Nephron (organoid): ENCODE results near the gene UBQLN4.

Source experiments
- H3K27ac Mint-ChIP-seq, 3 experiments: 2 replicates each; pipeline ENCODE4 v1.8.0; 2020; ENCODE audit warnings: mixed read lengths in 3 of 3, mild to moderate bottlenecking in 2 of 3, moderate library complexity in 1 of 3
- H3K27me3 Mint-ChIP-seq: 2 replicates; pipeline ENCODE4 v1.8.0; 2021; ENCODE audit warnings: low read depth, mild to moderate bottlenecking, moderate library complexity, mixed read lengths
- H3K36me3 Mint-ChIP-seq: 2 replicates; pipeline ENCODE4 v1.8.0; 2020; ENCODE audit warnings: low read depth, mixed read lengths
- H3K4me1 Mint-ChIP-seq: 2 replicates; pipeline ENCODE4 v1.8.0; 2020; ENCODE audit warnings: mixed read lengths
- H3K4me3 Mint-ChIP-seq, 3 experiments: 2 replicates each; pipeline ENCODE4 v1.8.0; 2020; ENCODE audit warnings: mild to moderate bottlenecking in 3 of 3, mixed read lengths in 3 of 3, moderate library complexity in 2 of 3
- H3K9me3 Mint-ChIP-seq: 2 replicates; pipeline ENCODE4 v1.8.0; 2020; ENCODE audit warnings: mixed read lengths
- CTCF ChIP-seq, 3 experiments: fragments of 200-600 bp; sonication (generic); IDR thresholded peaks; one replicate each; pipeline ENCODE4 v1.5.0; 2021; ENCODE audit warnings: antibody characterized with exemption in 3 of 3; ENCODE audit not compliant: unreplicated experiment in 3 of 3

Gene UBQLN4

GRCh38 chr1:156052862-156053767 is 483 bp downstream of the UBQLN4 start:
- H3K27me3 Mint-ChIP-seq, result no peaks in the 10 kb centered on the region
- peaks cover 28% of the 10 kb centered on the region for H3K4me1 Mint-ChIP-seq
- H3K36me3 Mint-ChIP-seq, result peaks cover 37% of the 10 kb centered on the region
- no peaks in the 10 kb centered on the region for H3K9me3 Mint-ChIP-seq
- H3K27ac Mint-ChIP-seq, result peak overlapping the region; percentile 91 to 98 (median 96)
- peak; percentile 16 to 23 (median 20) for TF ChIP-seq CTCF (IDR thresholded peaks at IDR 0.05; ENCODE audit: unreplicated experiment in 3 of 3)
- peak overlapping the region; percentile 97 to 98 (median 98) for H3K4me3 Mint-ChIP-seq

GRCh38 chr1:156051011-156051725 is 2.4 kb downstream of the UBQLN4 start:
- Mint-ChIP-seq H3K27me3 (no peaks in the 10 kb centered on the region), H3K36me3 (peaks cover 31% of the 10 kb centered on the region), H3K27ac (peak overlapping the region; percentile 7 to 53 (median 30)), H3K4me1 (peaks cover 24% of the 10 kb centered on the region), H3K9me3 (no peaks in the 10 kb centered on the region), H3K4me3 (peak overlapping the region; percentile 50 to 73 (median 59))
- no peak for TF ChIP-seq CTCF (IDR thresholded peaks at IDR 0.05; ENCODE audit: unreplicated experiment in 3 of 3)

GRCh38 chr1:156050376-156050775 is 3.2 kb downstream of the UBQLN4 start:
- Mint-ChIP-seq H3K27ac (no peak overlapping the region), H3K4me1 (peaks cover 19% of the 10 kb centered on the region), H3K27me3 (no peaks in the 10 kb centered on the region), H3K4me3 (peak overlapping the region in 2 of 3 experiments; percentile 59 to 62), H3K36me3 (peaks cover 30% of the 10 kb centered on the region), H3K9me3 (no peaks in the 10 kb centered on the region)
- TF ChIP-seq CTCF (IDR thresholded peaks at IDR 0.05; ENCODE audit: unreplicated experiment in 3 of 3), result no peak

GRCh38 chr1:156048663-156049258 is 4.8 kb downstream of the UBQLN4 start:
- TF ChIP-seq CTCF (IDR thresholded peaks at IDR 0.05; ENCODE audit: unreplicated experiment in 3 of 3), result no peak
- peaks cover 16% of the 10 kb centered on the region for H3K4me1 Mint-ChIP-seq
- no peak overlapping the region for H3K4me3 Mint-ChIP-seq
- peaks cover 41% of the 10 kb centered on the region for H3K36me3 Mint-ChIP-seq
- no peak overlapping the region for H3K27ac Mint-ChIP-seq
- H3K27me3 Mint-ChIP-seq, result no peaks in the 10 kb centered on the region
- H3K9me3 Mint-ChIP-seq, result no peaks in the 10 kb centered on the region

- Mint-ChIP-seq H3K4me1 (no peaks in the 10 kb centered on the region), H3K9me3 (no peaks in the 10 kb centered on the region), H3K27ac (no peak overlapping the region), H3K4me3 (no peak overlapping the region), H3K27me3 (no peaks in the 10 kb centered on the region), H3K36me3 (peaks cover 60% of the 10 kb centered on the region)
- TF ChIP-seq CTCF (IDR thresholded peaks at IDR 0.05; ENCODE audit: unreplicated experiment in 3 of 3), result no peak
These were observed 8.5 kb downstream of the UBQLN4 start for GRCh38 chr1:156045076-156045475.
